HCT116 (cell line): ENCODE results near the gene TFG.

Experiments
- CBX3 ChIP-seq: IDR thresholded peaks from 2 replicates; pipeline ENCODE4 v1.6.1; 2012; ENCODE audit warnings: low read depth
- CEBPB ChIP-seq: IDR thresholded peaks from 2 replicates; pipeline ENCODE4 v1.6.1; 2012; ENCODE audit warnings: low read depth
- CTCF ChIP-seq, 3 experiments: fragments of 200-600 bp in 1 of 3; sonication (generic) in 1 of 3; IDR thresholded peaks in 2 of 3; conservative IDR thresholded peaks in 1 of 3; 2 replicates each; pipeline ENCODE4 v1.5.1; 2012 to 2017; ENCODE audit warnings: low read depth in 2 of 3, low read length in 2 of 3, antibody characterized with exemption in 1 of 3, borderline replicate concordance in 1 of 3, control low read depth in 1 of 3, mild to moderate bottlenecking in 1 of 3, mixed read lengths in 1 of 3, mixed run types in 1 of 3, moderate library complexity in 1 of 3; ENCODE audit not compliant: insufficient read depth in 1 of 3
- EZH2 ChIP-seq: fragments of 200-600 bp; sonication (generic); IDR thresholded peaks from 2 replicates; pipeline ENCODE4 v1.6.1; 2017; ENCODE audit warnings: antibody characterized with exemption, mixed run types
- JUND ChIP-seq: IDR thresholded peaks from 2 replicates; pipeline ENCODE4 v1.6.1; 2012
- MAX ChIP-seq: IDR thresholded peaks from 2 replicates; pipeline ENCODE4 v1.6.1; 2012
- POLR2A ChIP-seq: IDR thresholded peaks from 2 replicates; pipeline ENCODE4 v1.7.0; 2011; ENCODE audit warnings: borderline replicate concordance; ENCODE audit not compliant: insufficient read depth, insufficient read length; ENCODE audit errors: extremely low read depth
- POLR2AphosphoS5 ChIP-seq: IDR thresholded peaks from 2 replicates; pipeline ENCODE4 v1.6.1; 2011; ENCODE audit warnings: mild to moderate bottlenecking, low read depth, low read length, moderate library complexity
- SIN3A ChIP-seq: IDR thresholded peaks from 2 replicates; pipeline ENCODE4 v1.6.1; 2012; ENCODE audit warnings: low read depth
- SP1 ChIP-seq: IDR thresholded peaks from 2 replicates; pipeline ENCODE4 v1.6.1; 2012; ENCODE audit warnings: low read depth
- ZNF274 ChIP-seq: fragments of 200-500 bp; sonication (Bioruptor generic); IDR thresholded peaks from 2 replicates; pipeline ENCODE4 v1.6.1; 2014; ENCODE audit warnings: mild to moderate bottlenecking, low read depth, low read length, inconsistent platforms

DNA sequence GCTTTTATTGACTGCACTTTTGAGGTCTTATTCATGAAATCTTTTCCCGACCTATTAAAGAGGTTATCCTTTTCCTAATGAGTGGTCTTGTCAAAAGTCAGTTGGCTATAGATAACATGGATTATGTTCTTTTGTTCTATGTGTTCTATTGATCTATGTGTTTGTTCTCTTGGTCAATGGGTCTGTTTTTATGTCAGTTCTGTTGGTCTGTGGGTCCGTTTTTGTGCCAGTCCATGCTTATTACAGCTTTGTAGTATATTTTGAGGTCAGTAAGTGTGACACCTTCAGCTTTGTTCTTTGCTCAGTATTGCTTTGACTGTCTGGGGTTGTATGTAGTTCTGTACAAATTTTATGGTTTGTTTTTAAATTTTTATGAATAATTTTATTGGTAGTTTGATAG, 7.8 kb downstream of the TFG start:
- TF ChIP-seq EZH2 (no peak), ZNF274 (no peak), CTCF (IDR thresholded peaks at IDR 0.05 in 2 of 3, conservative IDR thresholded peaks at IDR 0.05 in 1 of 3; ENCODE audit: borderline replicate concordance in 1 of 3, insufficient read depth in 1 of 3, low read depth in 2 of 3, low read length in 2 of 3) (no peak), CEBPB (no peak), JUND (no peak), SIN3A (no peak), SP1 (no peak), POLR2A (no peak), MAX (no peak), POLR2AphosphoS5 (no peak), CBX3 (no peak)
